Measurements from ENCODE around the gene DOCK2. TPM values are rescaled to one million over a fixed set of nuclear protein-coding genes. Genes with fewer than 3 reads are reported as not detected.

DOCK2 gene
- total RNA-seq, 2 donors from 2014 or later: 26.0 to 33.8 TPM

DNA sequence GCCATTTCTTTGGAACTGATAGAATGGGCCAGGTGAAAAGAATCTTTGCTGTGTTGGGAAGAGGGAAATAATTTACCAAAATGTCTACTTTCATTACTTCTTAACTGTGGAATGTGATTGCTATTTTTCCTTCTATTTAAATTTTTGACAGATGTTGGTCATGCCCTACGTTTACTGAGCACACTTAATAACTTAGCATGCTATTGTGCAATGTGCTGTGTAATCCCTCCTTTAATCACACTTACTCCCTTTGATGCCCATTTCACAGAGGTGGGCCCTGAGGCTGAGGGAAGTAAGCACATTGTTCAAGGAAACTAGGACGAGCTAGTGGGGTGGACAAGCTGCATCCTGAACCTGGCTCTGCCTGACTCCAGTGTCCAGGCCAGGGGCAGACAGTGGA lies 391.0 kb downstream of the DOCK2 start:
- intact Hi-C loops (cut with DNase I): no loop called here
- no peak for DNase-seq (ENCODE audit: low spot score)

DNA sequence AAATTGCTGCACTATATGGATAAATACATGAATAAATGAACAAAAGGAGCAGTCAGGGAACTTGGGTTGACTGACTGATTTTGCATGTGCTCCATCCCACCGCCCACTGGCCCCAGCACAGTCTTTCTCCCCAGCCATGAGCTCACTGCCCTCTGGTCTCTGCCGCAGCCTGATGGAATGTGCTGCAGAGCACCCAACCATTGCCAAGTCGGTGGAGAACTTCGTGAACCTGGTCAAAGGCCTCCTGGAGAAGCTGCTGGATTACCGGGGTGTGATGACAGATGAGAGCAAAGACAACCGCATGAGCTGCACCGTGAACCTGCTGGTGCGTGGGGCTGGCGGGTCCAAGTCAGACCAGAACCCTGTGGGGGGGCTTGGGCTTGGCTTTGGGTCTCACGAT lies 397.2 kb downstream of the DOCK2 start:
- intact Hi-C loops (cut with DNase I): loop anchor here in 1 of 2 donors (2.0 kb wide), 1 partner anchor 559 kb away; no protein-coding TSS in a partner anchor
- DNase-seq (ENCODE audit: low spot score): no peak

DNA sequence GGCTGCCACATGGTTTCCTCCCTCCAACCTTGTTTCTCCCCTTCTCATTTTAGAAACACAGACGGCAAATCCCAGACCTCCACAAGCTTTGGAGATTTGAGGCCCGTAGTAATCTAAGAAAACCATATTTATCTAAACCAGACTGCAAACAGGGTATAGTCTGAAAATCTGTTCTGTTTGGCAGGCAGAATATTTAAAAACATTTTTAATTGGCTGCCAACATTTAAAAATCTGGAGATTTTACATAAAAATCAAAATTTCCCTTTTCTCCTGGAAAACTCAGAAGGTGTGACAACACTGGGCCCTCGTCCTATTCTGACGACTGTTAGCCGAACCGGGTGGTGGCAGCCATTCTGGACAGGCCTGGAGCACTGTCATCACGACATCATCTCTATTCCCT lies 401.2 kb downstream of the DOCK2 start:
- intact Hi-C loops (cut with DNase I): no loop called here
- no peak for DNase-seq (ENCODE audit: low spot score)

GRCh38 chr5:170039830-170040229 lies 402.8 kb downstream of the DOCK2 start:
- DNase-seq (ENCODE audit: low spot score): no peak
- intact Hi-C loops (cut with DNase I): no loop called here

GRCh38 chr5:170046241-170046640 lies 409.2 kb downstream of the DOCK2 start:
- intact Hi-C loops (cut with DNase I): no loop called here
- DNase-seq (ENCODE audit: low spot score): no peak

DNA sequence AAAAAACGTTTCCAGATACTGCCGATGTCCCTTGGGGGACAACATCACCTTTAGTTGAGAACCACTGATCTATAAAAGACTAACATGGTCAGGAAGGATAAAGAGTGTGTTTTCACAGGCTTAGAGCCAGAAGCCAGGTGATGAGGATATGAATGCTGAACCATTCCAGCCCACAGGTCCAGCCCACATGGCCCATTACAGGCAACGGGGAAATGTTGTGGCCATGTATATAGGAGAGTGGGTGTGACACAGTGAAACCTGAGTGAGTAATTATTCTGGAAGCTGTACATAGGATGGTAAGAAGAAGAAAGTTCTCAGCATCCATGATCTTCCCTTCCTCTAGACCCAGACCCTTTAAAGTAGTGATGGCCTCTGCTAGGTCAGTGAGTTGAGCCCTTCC lies 412.6 kb downstream of the DOCK2 start:
- intact Hi-C loops (cut with DNase I): no loop called here

GRCh38 chr5:170053896-170054295 lies 416.8 kb downstream of the DOCK2 start:
- DNase-seq (ENCODE audit: low spot score): no peak
- intact Hi-C loops (cut with DNase I): no loop called here

More for the DNA sequence above, 412.6 kb downstream of the DOCK2 start:
- DNase-seq (ENCODE audit: low spot score): no peak

- intact Hi-C loops (cut with DNase I): no loop called here
- DNase-seq (ENCODE audit: low spot score): no peak
These were observed 418.5 kb downstream of the DOCK2 start for GRCh38 chr5:170055606-170056005.

DNA sequence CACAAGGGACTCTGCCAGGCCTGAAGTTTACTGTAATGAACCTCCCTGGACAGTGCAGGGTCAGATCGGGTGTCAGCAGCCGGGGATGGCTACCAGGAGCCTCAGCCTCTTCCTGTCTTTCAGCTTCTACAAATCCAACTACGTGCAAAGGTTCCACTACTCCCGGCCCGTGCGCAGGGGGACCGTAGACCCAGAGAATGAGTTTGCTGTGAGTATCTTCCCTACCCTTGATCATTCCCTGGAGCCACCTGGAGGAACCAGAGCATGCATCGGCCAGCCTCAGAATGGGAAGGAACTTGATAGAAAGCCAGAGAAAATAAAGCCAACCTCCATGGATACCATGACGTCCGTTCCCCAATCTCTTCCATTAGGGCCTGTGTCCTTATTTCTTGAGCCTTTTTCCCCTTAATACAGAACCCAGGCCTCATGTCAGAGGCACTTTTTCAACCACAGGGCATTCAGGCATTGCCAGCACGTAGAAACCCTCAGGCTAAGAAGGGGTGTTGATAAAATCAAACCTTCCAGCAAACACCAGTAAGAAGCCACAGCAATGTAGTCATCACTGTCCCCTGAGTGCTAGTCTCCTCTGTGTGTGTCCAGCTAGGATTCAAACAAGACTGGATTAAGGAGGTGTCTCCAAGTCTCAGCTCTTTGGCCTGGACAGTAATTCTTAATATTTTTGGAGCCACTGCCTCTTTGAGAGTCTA lies 419.6 kb downstream of the DOCK2 start:
- DNase-seq (ENCODE audit: low spot score): no peak
- intact Hi-C loops (cut with DNase I): no loop called here

DNA sequence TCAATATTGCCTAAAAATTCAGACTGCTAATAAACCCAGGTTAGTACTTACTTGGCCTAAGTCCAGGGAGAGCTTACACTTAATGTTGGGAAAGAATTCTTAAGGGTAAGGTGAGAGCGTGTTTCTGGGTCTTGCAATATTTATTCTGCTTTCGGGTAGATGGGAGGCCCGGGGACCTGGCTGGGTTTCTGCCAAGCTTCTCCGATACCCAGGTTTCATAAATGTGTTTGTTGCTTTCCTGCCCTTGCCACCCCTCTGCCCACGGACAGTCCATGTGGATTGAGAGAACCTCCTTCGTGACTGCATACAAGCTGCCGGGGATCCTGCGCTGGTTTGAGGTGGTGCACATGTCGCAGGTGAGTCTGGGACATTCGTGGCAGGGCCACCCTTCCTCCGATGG lies 420.2 kb downstream of the DOCK2 start:
- intact Hi-C loops (cut with DNase I): no loop called here
- DNase-seq (ENCODE audit: low spot score): no peak

DNA sequence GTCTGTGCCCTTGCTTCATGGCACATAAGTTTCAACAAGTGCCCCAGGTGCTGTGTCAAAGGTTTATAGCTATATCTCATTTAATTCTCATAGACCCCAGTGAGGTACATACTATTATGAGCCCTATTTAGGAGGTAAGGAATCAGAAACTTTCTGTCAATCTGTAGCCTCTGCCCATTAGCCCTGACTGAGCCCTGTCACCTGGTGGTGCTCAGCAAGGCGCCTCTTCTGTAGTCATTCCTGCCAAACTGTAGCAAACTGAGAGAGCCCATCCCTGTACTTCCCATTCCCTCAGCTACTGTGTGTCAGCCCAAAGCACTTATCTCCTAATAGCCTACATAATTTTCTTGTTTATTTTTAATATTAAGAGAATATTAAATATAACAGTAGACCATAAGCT lies 422.1 kb downstream of the DOCK2 start:
- intact Hi-C loops (cut with DNase I): no loop called here
- no peak for DNase-seq (ENCODE audit: low spot score)

- intact Hi-C loops (cut with DNase I): no loop called here
- DNase-seq (ENCODE audit: low spot score): no peak
These were observed 430.1 kb downstream of the DOCK2 start for GRCh38 chr5:170067152-170067551.

DNA sequence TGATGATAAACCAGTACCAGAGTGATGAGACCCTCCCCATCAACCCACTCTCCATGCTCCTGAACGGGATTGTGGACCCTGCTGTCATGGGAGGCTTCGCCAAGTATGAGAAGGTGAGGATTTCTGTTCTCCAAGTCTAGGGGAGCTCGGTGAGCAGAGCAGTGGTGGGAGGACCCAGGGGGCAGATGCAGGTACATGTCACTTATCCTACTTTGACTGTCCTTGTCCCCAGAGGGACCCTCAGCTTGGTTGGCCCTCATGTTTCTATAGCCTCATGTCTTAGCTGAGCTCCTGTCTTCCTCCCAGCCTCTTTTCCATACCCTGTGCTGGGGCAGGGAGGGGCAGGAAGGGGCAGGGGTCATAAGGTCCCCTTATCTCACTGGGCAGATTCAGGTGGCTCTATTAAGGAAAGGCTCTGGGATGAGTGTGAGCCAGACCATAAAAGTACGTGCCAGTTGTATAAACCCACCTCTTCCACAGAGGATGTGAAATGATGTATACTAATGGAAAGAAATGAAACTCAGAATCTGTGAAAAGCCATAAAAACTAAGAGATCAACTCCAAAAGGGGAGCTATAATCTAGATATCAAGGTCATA lies 430.6 kb downstream of the DOCK2 start:
- intact Hi-C loops (cut with DNase I): loop anchor here in 1 of 2 donors (2.0 kb wide), 1 partner anchor 227 kb away; no protein-coding TSS in a partner anchor

DNA sequence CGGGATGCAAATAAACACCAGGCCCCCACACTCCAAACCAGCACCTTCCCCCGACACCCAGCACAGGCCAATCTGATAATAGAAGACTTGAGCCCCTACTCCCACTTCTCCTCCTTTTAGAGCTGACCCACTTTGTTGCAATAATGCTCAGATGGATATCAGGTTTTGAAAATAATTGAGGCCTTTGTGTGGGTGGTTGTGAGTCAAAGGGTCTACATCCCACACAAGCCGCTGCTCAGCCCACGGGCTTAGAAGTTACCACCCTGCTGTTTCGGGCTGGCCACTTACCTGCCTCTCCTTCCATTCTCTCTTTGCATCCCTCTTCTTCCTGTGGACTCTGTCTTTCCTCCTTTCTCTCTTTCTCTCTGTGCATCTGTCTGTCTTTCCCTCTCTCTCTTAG lies 432.4 kb downstream of the DOCK2 start:
- DNase-seq (ENCODE audit: low spot score): no peak
- intact Hi-C loops (cut with DNase I): loop anchor here in 1 of 2 donors (2.0 kb wide), 1 partner anchor 225 kb away; no protein-coding TSS in a partner anchor

More for the DNA sequence above, 430.6 kb downstream of the DOCK2 start:
- no peak for DNase-seq (ENCODE audit: low spot score)

GRCh38 chr5:170070556-170071412 lies 433.7 kb downstream of the DOCK2 start:
- no peak for DNase-seq (ENCODE audit: low spot score)
- intact Hi-C loops (cut with DNase I): no loop called here

GRCh38 chr5:170071748-170072147 lies 434.7 kb downstream of the DOCK2 start:
- intact Hi-C loops (cut with DNase I): no loop called here
- no peak for DNase-seq (ENCODE audit: low spot score)

DNA sequence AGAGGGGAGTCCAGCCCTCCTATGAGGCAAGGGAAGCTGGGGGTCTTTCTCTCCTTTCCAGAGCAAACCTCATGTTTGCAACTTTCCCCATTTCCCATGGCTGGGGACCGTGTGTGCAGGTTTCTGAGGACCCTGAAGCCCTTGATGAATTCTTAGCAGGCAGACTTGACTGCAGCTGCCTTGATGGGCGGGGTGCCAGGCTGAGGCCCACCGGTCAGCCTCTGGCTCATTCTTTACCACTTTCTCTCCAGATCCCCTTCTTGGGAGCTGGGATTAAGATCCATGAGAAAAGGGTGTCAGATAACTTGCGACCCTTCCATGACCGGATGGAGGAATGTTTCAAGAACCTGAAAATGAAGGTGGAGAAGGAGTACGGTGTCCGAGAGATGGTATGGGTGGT lies 438.6 kb downstream of the DOCK2 start:
- intact Hi-C loops (cut with DNase I): no loop called here
- no peak for DNase-seq (ENCODE audit: low spot score)

DNA sequence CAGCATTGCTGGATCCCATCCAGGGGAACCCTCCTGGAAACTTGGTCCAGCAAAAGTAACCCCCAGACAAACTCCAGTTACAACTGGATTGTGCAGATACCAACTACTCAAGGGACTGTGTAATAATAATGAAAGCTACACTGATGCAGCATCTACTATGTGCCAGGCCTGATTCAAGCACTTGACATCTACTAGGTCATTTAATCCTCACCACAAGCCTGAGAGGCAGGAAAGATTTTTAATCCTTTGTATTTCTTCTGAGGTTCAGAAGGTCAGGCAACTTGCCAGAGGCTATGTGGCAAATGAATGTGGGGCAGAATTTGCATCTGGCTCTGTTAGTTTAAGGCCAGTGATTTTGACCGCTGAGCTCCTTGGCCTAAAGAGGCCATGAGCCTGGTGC lies 439.1 kb downstream of the DOCK2 start:
- intact Hi-C loops (cut with DNase I): no loop called here

GRCh38 chr5:170076739-170077138 lies 439.7 kb downstream of the DOCK2 start:
- intact Hi-C loops (cut with DNase I): no loop called here
- DNase-seq (ENCODE audit: low spot score): no peak

More for the DNA sequence above, 439.1 kb downstream of the DOCK2 start:
- DNase-seq (ENCODE audit: low spot score): no peak

GRCh38 chr5:170077526-170077925 lies 440.5 kb downstream of the DOCK2 start:
- intact Hi-C loops (cut with DNase I): no loop called here
- no peak for DNase-seq (ENCODE audit: low spot score)
